ENCODE data around the gene ZCCHC24.
A peak's percentile ranks its signal among the peaks of the same experiment; 100 is the strongest.

The ZCCHC24 gene

GRCh38 chr10:79380946-79381721, 64.3 kb downstream of the ZCCHC24 start:
- DNase-seq, result peak; percentile 28

GRCh38 chr10:79380125-79380945, 65.1 kb downstream of the ZCCHC24 start:
- DNase-seq, result peak; percentile 75

- DNase-seq, result peak; percentile 47
Measured at GRCh38 chr10:79379512-79380124, 65.8 kb downstream of the ZCCHC24 start.

GRCh38 chr10:79378647-79379511, 66.5 kb downstream of the ZCCHC24 start:
- DNase-seq, result peak; percentile 17

- DNase-seq, result no peak
Measured at GRCh38 chr10:79378383-79378646, 67.1 kb downstream of the ZCCHC24 start.

- no peak for DNase-seq
Measured at GRCh38 chr10:79377557-79378382, 67.7 kb downstream of the ZCCHC24 start.

GRCh38 chr10:79376751-79377556, 68.5 kb downstream of the ZCCHC24 start:
- DNase-seq, result no peak

- DNase-seq, result no peak
Measured at GRCh38 chr10:79376078-79376628, 69.3 kb downstream of the ZCCHC24 start.

- DNase-seq, result no peak
Measured at GRCh38 chr10:79375321-79376077, 69.9 kb downstream of the ZCCHC24 start.

- peak; percentile 87 for DNase-seq
Measured at GRCh38 chr10:79374312-79375191, 70.9 kb downstream of the ZCCHC24 start.

- no peak for DNase-seq
Measured at GRCh38 chr10:79372871-79373270, 72.6 kb downstream of the ZCCHC24 start.

- no peak for DNase-seq
Measured at GRCh38 chr10:79367426-79368189, 77.8 kb downstream of the ZCCHC24 start.

- DNase-seq, result no peak
Measured at GRCh38 chr10:79361726-79362397, 83.6 kb downstream of the ZCCHC24 start.

GRCh38 chr10:79360499-79361342, 84.7 kb downstream of the ZCCHC24 start:
- DNase-seq, result no peak

GRCh38 chr10:79359816-79360498, 85.5 kb downstream of the ZCCHC24 start:
- DNase-seq, result no peak

- no peak for DNase-seq
Measured at GRCh38 chr10:79358811-79359210, 86.6 kb downstream of the ZCCHC24 start.
